ENCODE results near the gene HBG1.

DNA sequence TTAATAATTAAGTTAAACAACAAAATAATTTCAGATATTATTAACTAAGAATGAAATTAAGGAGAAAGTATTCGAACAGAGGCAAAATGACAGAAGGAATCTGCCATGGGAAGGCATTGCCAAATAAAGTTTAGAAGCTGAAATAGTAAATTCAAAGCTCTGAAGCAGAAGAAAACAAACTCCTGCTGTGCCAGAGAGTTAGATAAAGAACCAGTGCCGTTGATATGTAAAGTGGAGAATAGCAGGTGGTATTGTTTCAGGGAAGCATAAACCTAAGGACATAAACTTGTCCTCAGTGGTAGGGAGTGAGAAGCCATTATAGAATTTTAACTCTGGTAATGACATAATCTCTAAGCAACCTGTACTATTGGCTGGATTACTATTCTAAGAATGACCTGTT lies 7.6 kb upstream of the HBG1 start:
- TF ChIP-seq, protein P1, sequence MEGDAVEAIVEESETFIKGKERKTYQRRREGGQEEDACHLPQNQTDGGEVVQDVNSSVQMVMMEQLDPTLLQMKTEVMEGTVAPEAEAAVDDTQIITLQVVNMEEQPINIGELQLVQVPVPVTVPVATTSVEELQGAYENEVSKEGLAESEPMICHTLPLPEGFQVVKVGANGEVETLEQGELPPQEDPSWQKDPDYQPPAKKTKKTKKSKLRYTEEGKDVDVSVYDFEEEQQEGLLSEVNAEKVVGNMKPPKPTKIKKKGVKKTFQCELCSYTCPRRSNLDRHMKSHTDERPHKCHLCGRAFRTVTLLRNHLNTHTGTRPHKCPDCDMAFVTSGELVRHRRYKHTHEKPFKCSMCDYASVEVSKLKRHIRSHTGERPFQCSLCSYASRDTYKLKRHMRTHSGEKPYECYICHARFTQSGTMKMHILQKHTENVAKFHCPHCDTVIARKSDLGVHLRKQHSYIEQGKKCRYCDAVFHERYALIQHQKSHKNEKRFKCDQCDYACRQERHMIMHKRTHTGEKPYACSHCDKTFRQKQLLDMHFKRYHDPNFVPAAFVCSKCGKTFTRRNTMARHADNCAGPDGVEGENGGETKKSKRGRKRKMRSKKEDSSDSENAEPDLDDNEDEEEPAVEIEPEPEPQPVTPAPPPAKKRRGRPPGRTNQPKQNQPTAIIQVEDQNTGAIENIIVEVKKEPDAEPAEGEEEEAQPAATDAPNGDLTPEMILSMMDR (IDR thresholded peaks at IDR 0.05; ENCODE audit: low read length) = no peak
- no peak for TF ChIP-seq EZH2 (optimal IDR thresholded peaks at IDR 0.05; ENCODE audit: low read depth, low read length)
- TF ChIP-seq EZH2phosphoT487 (IDR thresholded peaks at IDR 0.05; ENCODE audit: low read length) = no peak
